Pancreas (tissue), 10 donors: ENCODE measurements around the gene C16orf87. TPM values are rescaled to one million over a fixed set of nuclear protein-coding genes. Genes with fewer than 3 reads are reported as not detected.

Experiments used
- ATAC-seq, 4 donors: fragments of 200-7000 bp; cut with Tn5 transposase; one replicate each; pipeline versions ENCODE4 v1.8.0 to v1.9.1; 2020; ENCODE audit warnings: mild to moderate bottlenecking in 4 of 4, moderate library complexity in 4 of 4
- DNase-seq, 6 donors: peaks; one replicate each; pipeline ENCODE4 v3.0.0-alpha.2; 2020
- FAIRE-seq: peaks from 2 replicates; lab custom pipeline; 2012; peaks lifted over from hg19 to GRCh38; lab: Jason Lieb, UNC
- H3K27ac ChIP-seq, 4 donors: fragments of 200-600 bp; sonication (generic); 1 replicate in 3 of 4; 2 replicates in 1 of 4; pipeline versions ENCODE4 v1.5.0 to v1.8.0; 2020
- H3K27me3 ChIP-seq, 4 donors: fragments of 200-600 bp; one replicate each; pipeline ENCODE4 v1.8.0; 2021
- H3K36me3 ChIP-seq, 3 donors: fragments of 200-600 bp; sonication (generic) in 1 of 3; one replicate each; pipeline versions ENCODE4 v1.5.0 to v1.8.0; 2020 to 2021
- H3K4me1 ChIP-seq, 3 donors: fragments of 200-600 bp; one replicate each; pipeline ENCODE4 v1.8.0; 2021
- H3K4me3 ChIP-seq, 4 donors: fragments of 200-600 bp; sonication (generic) in 2 of 4; one replicate each; pipeline versions ENCODE4 v1.5.0 to v1.8.0; 2020 to 2021
- H3K9me3 ChIP-seq, 4 donors: fragments of 200-600 bp; one replicate each; pipeline ENCODE4 v1.8.0; 2021
- CTCF ChIP-seq, 4 donors: fragments of 200-600 bp; sonication (generic) in 3 of 4; IDR thresholded peaks; one replicate each; pipeline versions ENCODE4 v1.5.0 to v1.8.0; 2021; ENCODE audit warnings: antibody characterized with exemption in 4 of 4
- WGBS, 2 donors: extraction: QIAGEN DNeasy Blood & Tissue Kit; methylation state at CpG; one replicate each; pipeline ENCODE4 v1.1.7; 2013; 5-methylcytosine and 5-hydroxymethylcytosine counted together
- intact Hi-C, 3 donors: fragments of 100-400 bp; cut with DNase I; formaldehyde crosslinking; loops; one replicate each; pipeline versions ENCODE4 v1.11.1 to v1.14.2; 2022
- polyA plus RNA-seq, 2 donors: library from polyadenylated mRNA; stranded (reverse); fragments of 200-250 nt; gene quantifications; one replicate each; pipeline ENCODE4 v1.2.3, GENCODE V29; 2013
- total RNA-seq, 6 donors: library from RNA; stranded (reverse); fragmentation: NEBNext Ultra II Directional in 4 of 6; extraction: Animal tissue kit (Norgen Biotek cat#: 25700) in 4 of 6; gene quantifications; one replicate each; pipeline versions ENCODE4 v1.2.1 to v1.2.4, GENCODE V29; 2021 to 2023
- donor health status: healthy with polysubstance abuse.
- donor health status: DM: no; HTN: no; CAD: no; lungs with moderate emphysema.
- donor health status: DM: no; HTN: no; CAD: no.
- donor health status: control.
- donor health status: control.
- donor health status: Bipolar disorder and iron deficiency.
- donor health status: DM: yes; HTN: yes; CAD: no.
- donor health status: DM: no; HTN: no; CAD: no.
- donor health status: DM: no; HTN: no; CAD: no.
- donor health status: DM: yes; HTN: yes; CAD: no.

Gene C16orf87
- total and polyA plus RNA-seq, 8 donors, result 1.0 to 3.1 (median 2.3) TPM

GRCh38 chr16:46782320-46782719 is 48.7 kb downstream of the C16orf87 start:
- H3K27ac ChIP-seq, result no peak overlapping the region
- ATAC-seq (no peak), DNase-seq (no peak), FAIRE-seq (no peak)
- no peaks in the 10 kb centered on the region for H3K4me1 ChIP-seq
- no peaks in the 10 kb centered on the region for H3K9me3 ChIP-seq
- TF ChIP-seq CTCF (IDR thresholded peaks at IDR 0.05), result no peak
- no peak overlapping the region for H3K4me3 ChIP-seq
- intact Hi-C loops, result no loop called here
- H3K27me3 ChIP-seq, result no peaks in the 10 kb centered on the region
- H3K36me3 ChIP-seq, result no peaks in the 10 kb centered on the region
- 79 to 89% methylated on average over 2 of the region's 2 CpGs for WGBS, 2 donors

GRCh38 chr16:46777804-46778203 is 53.2 kb downstream of the C16orf87 start:
- no peaks in the 10 kb centered on the region for H3K9me3 ChIP-seq
- TF ChIP-seq CTCF (IDR thresholded peaks at IDR 0.05), result no peak
- 86% methylated on average over 12 of the region's 12 CpGs for WGBS, 2 donors
- DNase-seq (peak in 1 of 6 donors; percentile 46), FAIRE-seq (no peak), ATAC-seq (no peak)
- H3K27ac ChIP-seq, result no peak overlapping the region
- H3K4me3 ChIP-seq, result no peak overlapping the region
- H3K4me1 ChIP-seq, result no peaks in the 10 kb centered on the region
- intact Hi-C loops, result no loop called here
- no peaks in the 10 kb centered on the region for H3K27me3 ChIP-seq
- H3K36me3 ChIP-seq, result no peaks in the 10 kb centered on the region

GRCh38 chr16:46775214-46775613 is 55.8 kb downstream of the C16orf87 start:
- no peak for TF ChIP-seq CTCF (IDR thresholded peaks at IDR 0.05)
- no peaks in the 10 kb centered on the region for H3K4me1 ChIP-seq
- H3K9me3 ChIP-seq, result no peaks in the 10 kb centered on the region
- no peaks in the 10 kb centered on the region for H3K36me3 ChIP-seq
- no peak overlapping the region for H3K27ac ChIP-seq
- intact Hi-C loops, result no loop called here
- no peak for DNase-seq
- FAIRE-seq, result no peak
- H3K27me3 ChIP-seq, result no peaks in the 10 kb centered on the region
- 84 to 91% methylated on average over 4 of the region's 4 CpGs for WGBS, 2 donors
- no peak for ATAC-seq
- H3K4me3 ChIP-seq, result no peak overlapping the region

GRCh38 chr16:46774743-46775177 is 56.2 kb downstream of the C16orf87 start:
- no peak for ATAC-seq
- intact Hi-C loops, result no loop called here
- H3K36me3 ChIP-seq, result no peaks in the 10 kb centered on the region
- FAIRE-seq, result no peak
- WGBS, 2 donors, result 82 to 83% methylated on average over 3 of the region's 3 CpGs
- no peaks in the 10 kb centered on the region for H3K9me3 ChIP-seq
- H3K4me3 ChIP-seq, result no peak overlapping the region
- DNase-seq, result no peak
- no peak overlapping the region for H3K27ac ChIP-seq
- no peaks in the 10 kb centered on the region for H3K4me1 ChIP-seq
- H3K27me3 ChIP-seq, result no peaks in the 10 kb centered on the region
- no peak for TF ChIP-seq CTCF (IDR thresholded peaks at IDR 0.05)

- ATAC-seq (no peak), DNase-seq (no peak), FAIRE-seq (no peak)
- Histone ChIP-seq H3K9me3 (no peaks in the 10 kb centered on the region), H3K4me3 (no peak overlapping the region), H3K4me1 (no peaks in the 10 kb centered on the region), H3K36me3 (no peaks in the 10 kb centered on the region), H3K27me3 (no peaks in the 10 kb centered on the region), H3K27ac (no peak overlapping the region)
- intact Hi-C loops, result no loop called here
- no peak for TF ChIP-seq CTCF (IDR thresholded peaks at IDR 0.05)
- 86 to 90% methylated on average over 4 of the region's 4 CpGs for WGBS, 2 donors
These were observed 58.5 kb downstream of the C16orf87 start for GRCh38 chr16:46772463-46772862.
